GM19328 (cell line): ENCODE data around the gene BARX2.

Experiments used
- ATAC-seq: cut with Tn5 transposase; IDR thresholded peaks from one replicate; pipeline ENCODE4 v1.9.1; 2021; ENCODE audit warnings: mild to moderate bottlenecking, moderate library complexity; ENCODE audit not compliant: unreplicated experiment

The BARX2 gene

DNA sequence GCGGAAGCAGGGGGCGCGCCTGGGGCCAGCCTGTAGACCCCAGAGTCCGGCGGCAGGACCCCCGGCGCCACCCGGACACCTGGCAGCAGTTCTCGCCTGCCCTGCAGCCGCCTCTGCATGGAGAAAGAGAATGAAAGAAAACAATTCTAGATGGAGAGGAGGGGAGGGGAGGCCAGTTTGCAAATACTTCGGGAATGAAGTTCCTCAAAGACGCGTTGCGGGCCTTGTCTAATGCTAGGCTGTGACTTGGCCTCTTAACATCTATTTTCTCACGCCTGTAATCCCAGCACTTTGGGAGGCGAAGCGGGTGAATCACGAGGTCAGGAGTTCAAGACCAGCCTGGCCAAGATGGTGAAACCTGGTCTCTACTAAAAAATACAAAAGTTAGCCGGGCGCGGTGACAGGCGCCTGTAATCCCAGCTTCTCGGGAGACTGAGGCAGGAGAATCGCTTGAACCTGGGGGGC, 2.1 kb upstream of the BARX2 start:
- ATAC-seq: no peak

DNA sequence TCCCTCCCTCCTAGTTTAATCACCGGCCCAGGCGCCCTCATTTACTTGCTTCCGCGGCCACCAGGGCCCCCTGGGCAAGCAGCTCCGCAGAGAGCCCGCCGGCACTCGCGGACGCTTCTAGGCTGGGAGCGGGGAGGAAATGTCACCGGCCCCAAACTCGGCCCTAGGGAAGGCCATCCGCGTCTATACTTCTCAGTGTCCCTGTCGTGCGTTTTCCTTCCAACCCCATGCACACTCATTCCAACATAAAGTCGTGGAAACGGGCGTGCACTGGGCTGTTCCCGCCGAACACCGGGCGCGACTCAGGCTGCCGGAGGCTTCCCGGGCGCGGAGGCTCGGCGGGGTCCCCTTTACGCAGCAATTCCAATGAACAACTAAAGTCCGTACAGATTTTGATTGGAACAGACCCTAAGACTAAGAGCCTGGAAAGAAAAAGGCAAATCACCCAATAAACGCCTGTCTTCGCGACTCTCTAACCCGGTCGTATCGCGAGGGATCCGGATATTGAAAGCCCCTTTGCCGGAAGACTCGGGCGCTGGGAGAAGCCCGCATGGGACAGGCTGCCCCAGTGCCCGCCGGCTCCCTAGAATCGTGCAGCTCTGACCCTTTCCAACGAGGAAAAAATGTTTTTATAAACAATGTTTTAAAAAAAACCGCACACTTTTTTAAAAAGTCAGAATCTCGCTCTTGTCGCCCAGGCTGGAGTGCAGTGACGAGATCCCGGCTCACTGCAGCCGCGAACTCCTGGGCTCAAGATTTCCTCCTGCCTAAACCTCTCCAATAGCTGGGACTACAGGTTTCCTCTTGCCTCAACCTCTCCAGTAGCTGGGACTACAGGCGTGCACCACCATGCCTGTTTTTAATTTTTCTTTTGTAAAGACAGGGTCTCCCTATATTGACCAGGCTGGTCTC, 1.3 kb upstream of the BARX2 start:
- ATAC-seq: no peak

DNA sequence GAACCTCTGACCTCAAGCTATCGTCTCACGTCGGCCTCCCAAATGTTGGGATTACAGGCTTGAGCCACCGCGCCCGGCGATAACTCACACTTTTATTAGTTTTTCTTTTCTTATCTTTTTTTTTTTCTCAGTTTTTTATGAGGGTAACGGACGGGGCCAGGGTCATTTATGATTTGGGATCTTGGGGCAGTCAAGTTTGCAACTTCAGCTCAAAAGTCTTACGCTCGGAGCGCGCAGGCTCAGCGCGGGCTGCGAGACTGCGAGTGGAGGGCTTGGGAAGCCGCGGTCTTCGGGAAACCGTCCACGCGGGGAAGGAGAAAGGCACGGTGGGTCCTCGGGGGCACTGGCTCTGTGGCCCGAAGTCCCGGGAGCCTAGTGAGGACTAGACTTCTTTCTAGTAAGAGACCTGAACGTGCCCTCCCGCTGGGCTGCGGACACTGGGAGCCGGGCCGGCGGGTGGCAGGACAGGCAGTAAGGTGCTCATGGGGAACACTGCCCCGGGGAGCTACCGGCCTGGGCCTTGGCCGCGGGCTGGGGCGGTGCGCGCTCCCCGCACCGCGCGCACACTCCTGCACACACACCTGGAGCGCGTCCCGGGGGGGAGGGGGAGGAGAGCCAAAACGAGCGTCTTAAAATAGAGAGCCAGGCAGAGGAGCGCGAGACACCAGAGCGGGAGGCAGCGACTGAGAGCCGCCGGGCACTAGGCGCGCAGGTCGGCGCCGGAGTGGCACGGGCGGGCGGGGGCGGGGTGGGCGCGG, 476 bp upstream of the BARX2 start:
- no peak for ATAC-seq

DNA sequence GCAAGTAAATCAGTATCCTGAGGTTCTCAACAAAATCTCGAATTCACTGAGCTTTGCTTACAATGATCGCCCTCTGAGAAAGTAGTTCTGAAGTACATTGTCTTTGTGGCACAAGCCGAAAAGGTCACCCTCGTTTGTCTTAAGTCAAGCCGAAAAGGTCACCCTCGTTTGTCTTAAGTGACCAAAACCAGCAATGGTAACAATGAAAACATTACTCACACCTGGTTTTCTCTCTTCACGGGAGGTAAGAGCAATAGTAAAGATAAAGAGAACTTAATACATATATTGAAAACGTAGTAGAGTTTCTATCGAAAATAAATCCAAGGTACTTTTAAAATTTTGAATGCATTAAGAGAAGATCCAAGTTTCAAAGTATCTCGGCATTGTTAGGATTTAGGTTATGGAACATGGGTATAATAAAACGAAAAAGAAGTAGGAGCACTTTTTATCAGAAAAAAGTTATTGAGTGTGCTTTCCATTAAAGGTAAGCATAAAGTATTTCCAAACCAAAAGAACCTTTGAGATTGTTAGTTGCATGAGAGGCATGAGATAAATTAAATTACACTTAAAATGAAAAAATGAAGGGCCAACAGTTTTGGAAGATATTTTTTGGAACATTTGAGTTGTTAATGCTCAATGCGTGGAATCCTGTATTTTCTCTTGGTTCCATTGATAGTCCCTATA, 1.2 kb downstream of the BARX2 start:
- ATAC-seq: no peak

DNA sequence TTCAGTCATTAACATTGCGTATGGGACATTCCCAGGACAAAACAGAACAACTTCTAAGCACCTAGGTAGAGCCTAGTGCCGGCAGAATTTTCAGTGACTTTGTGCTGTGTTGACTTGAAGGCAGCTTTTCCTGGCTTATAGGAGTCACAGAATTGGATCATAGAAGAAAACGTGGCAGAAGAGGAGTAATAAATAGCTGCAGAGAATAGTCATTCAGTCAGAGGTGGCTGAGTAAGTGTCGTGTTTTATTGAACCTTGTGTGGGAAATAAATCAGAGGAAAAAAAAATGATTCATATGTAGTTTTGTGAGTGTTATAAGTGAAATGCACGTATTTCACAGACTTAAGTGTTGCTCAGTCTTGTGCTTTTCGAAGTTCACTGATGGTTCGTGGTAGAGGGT, 2.1 kb downstream of the BARX2 start:
- no peak for ATAC-seq

DNA sequence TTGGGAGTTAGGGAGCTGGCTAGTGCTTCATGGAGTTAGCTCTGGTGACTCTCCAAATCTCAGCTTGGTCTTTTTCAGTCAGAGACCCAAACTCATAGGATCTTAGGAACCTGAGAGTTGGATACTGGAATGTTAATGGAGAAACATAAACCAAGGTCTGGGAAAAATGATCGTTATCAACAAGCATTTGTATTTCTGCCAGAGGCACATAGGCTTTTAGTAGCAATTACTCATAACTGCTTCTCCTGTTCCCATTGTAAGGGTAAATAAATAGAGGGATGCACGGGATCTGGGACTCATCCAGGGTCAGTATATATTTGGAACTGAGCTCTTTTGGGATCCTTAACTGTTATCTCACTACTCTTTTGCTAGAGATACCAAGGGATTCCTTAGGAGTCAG, 4.8 kb downstream of the BARX2 start:
- ATAC-seq: no peak

DNA sequence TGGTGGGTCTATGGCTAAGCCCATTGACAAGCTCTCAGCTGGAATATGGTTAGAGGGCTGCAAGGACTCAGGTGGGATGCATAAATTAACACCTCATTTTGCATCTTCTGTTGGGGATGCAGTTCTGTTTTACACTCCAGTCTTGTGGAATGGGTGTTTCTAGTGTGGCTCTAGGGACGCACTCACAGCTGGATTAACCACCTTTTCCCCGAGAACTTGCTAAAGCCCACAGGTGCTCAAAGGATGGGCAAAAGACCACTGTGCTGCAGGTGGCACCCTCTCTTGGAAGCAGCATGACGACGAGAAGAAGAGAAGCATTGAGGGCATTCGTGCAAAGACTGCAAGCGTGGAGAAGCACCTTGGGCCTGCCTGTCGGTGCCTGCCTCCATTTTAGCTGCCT, 6.9 kb downstream of the BARX2 start:
- ATAC-seq: no peak

DNA sequence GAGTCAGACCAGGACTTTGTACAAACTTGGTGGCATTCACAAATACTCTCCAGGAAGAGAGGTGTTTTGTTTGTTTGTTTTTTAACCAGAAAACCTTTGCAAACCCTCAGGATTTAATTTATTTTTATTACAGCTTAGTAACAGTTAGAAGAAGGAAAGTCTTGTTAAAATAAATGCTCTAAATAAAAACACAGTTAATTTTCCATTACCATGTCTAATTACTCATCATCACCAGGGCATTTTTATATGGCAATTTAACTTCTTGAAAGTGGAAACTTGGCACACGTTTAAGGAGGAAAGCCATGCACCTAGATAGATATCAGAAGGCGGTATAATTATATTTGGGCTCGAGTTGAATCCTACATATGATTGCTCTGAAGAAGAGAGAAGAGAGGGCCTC, 7.4 kb downstream of the BARX2 start:
- no peak for ATAC-seq

DNA sequence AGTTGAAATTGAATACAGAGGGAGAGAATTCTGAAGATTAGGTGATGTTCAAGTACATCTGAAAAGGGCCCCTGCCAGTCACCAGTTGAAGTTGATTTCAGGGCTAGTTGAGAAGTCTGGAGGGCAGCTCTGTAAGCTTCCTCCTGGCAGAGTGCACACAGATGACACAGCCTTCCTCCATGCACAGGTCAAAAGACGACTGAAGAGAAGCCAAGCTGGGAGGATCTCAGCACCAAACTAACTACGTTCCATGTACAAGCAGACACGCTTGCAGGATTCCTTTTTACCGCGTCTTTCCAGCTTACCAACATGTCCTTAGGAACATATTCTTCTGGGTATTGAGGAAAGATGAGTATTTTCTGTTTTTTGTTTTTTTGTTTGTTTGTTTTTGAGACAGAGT, 7.9 kb downstream of the BARX2 start:
- ATAC-seq: no peak

DNA sequence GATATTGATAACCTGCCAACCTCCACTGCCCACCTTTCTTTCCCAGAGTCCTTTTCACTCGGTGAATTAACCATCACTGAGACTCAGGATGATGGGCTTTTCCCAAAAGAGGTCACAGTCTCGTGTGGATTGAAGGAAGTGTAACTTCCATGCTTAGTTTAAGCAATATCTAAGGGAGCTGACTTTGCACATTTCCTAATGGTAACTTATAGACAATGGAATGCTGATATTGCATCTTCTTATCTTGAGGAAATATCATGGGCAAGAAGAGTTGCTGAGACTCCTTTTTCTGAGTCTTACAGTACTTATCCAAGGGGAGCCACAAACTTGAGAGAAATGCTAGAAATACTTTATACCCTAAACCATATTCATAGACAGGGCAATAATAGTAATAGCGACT, 8.8 kb downstream of the BARX2 start:
- no peak for ATAC-seq

DNA sequence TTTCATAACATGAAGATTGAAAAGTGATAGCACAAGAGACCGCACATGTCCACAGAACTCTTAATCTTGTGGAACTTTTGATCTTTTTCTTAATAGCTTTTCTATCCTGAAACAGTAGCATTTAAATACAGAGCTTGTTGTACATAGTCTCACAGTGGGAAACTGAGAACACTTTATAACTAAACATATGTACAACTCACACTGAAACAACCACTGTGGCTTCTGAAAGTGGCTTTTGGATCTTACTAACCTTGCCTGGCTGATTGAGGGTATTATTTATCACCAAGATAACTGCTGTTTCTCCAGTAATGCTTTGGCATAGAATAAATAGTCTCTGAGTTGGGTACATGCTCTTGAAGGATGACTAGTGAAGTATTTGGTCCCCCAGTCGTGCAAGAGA, 10.2 kb downstream of the BARX2 start:
- ATAC-seq: no peak

DNA sequence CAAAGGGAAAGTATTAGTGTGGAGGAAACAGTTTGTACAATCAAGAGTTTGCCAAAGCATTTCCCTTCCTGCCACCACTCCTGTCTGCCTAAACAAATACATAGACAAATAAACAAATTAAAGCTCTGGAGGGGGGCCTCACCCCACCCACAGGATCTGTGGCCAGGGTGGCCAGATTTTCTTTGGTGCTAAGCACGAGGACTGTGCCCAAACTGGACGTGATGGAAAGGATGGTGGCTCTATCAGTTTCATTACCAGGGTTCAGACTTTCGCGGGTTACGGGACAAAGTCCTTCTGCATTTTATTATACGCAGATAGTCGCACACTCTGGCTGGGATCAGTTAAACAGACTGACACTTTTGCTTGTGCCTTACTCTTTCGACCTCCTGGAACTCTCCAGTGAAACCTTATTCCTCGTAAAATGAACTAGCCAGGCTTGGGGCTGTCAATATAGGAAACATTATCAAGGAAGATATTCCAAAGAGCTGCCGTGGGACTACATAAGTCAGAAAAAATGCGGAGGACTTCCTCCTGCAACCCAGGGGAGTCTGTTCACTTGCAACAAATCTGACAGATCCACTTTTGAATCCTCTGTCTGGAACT, 11.2 kb downstream of the BARX2 start:
- ATAC-seq: no peak

DNA sequence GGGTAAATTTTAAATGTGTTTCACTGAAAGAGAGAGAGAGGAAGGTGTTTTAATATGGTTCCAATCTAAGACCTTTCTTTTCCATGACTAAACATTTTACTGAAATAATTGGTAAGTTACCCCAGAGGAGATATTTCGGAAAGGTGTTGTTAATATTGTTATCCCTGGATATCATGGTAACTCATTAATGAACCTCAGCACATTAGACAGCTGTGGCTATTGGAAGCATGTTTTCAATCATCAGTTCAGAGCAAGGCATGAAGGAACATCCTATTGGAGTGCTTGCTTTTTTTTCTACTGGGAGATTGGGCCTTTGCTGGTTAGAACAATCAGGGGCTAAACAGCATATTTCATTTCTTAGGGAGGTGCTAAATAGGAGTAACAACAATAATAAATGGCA, 11.8 kb downstream of the BARX2 start:
- no peak for ATAC-seq

DNA sequence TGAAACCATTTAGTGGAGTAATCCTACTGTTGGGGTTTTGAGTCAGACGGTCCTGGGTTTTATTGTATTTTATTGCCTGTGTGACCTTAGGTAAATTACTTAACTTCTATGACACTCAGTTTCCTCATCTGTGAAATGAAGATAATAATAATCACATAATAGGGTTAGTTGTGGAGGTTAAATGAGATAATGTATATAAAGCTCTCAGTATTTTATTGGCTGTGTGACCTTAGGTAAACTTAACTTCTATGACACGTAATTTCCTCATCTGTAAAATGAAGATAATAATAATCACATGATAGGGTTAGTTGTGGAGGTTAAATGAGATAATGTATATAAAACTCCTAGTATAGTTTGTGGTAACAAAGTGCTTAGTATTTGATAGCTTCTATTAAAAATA, 13.2 kb downstream of the BARX2 start:
- no peak for ATAC-seq

DNA sequence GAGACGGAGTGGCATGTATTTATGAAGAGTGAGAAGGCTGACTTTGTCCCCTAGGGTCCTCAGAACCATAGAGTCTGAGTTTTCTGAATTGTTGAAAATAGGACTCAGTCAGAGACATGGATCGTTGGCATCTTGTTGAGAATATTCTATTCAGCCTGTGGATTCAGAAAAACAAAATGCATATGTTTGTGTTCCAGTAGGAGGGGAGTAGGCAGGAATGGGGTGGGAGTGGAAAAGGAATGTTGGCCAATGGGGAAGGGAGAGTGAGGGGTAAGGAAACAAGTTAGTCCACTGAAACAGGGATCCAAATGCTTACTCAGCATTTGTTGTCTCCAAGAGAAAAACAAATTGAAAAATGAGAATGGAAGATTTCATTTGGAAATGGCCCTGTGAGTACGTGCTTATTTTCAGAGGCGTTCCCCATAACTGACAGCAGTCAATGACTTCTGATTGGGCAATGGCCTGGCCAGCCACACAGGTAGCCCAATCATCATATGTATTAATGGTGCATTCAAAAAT, 14.7 kb downstream of the BARX2 start:
- no peak for ATAC-seq

DNA sequence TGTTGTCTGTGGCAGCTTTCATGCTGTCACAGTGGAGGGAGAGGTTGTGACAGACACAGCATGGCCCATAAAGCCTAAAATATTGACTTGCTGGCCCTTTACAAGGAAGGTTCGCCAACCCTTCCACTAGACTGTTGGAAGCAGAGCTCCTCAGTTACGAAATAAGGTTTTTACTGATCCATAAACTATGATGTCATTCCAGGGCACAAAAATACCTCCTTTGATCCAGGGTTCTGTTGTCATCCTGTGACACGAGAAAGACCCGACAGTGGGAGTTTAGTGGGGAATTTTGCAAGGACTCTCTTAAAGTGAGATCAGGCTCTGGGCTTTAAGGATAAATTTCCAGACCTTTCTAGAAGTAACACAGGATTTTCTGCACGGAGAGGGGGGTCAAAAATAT, 15.7 kb downstream of the BARX2 start:
- no peak for ATAC-seq

DNA sequence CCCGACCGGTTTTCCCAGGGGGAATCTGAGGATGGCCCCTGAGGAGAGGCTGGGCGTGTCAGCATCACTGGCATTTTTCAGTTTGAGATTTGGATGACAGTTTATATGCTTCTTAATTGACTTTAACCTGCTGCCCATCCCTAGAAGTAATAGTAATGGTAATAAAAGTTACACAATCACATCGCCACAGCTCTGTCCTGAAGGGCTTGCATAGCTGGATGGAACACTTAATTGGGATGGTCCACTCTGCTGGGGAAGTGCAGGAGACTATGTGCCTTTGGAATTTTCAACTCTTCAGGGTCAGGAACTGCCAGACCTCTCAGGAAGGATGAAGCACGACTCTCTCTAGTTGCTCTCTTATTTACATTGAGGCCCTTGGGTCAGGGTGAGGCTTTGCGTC, 16.2 kb downstream of the BARX2 start:
- ATAC-seq: no peak

DNA sequence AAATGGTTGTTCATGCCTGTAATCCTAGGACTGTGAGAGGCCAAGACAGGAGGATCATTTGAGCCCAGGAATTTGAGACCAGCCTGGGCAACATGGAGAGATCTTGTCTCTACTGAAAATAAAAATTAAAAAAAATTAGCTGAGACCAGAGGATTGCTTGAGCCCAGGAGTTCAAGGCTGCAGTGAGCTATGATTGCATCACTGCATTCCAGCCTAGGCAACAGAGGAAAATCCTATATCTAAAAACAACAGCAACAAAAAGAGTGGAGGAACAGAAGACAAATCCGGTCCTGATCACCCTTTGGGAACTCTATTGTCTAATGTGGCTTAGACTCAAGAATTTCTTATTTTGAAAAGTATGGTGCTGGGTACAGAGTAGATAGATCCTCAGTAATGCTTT, 17.3 kb downstream of the BARX2 start:
- ATAC-seq: no peak

DNA sequence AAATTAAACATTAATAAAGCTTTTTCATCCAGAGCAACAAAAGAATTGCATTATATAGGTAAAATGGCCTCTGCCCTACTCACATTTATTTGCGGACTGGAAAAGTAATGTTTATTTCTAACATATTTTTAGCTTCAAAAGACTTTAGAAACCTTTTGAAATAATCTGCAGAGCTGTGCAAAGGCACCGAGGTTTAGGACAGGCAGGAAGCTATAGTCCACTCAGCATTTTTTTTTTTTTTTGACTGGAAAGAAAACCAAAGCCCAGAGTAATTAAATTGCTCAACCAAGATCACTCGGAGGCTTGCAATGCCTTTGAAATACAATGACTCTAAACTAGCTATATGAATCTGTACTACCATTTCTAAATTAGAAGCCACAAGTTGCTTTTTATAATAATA, 19.1 kb downstream of the BARX2 start:
- ATAC-seq: no peak

DNA sequence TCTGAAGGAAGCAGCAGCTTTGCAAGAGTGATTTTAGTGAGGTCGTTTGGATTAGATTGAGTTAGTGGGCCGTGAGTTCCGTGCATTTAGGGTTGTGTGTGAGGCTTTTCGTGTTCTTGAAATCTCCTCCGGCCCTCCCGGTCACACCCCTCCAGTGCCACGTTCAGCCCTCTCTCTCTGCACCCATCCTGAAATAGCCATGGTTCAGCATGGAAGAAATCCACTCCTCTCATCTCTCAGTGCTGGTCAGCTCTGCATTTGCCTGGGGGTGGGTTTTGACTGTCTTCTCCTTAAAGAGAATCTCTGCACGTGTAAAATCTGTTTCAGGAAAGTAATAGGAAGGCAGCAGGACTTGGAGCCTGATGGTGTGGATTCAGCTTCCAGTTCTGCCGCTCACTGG, 19.8 kb downstream of the BARX2 start:
- ATAC-seq: no peak

DNA sequence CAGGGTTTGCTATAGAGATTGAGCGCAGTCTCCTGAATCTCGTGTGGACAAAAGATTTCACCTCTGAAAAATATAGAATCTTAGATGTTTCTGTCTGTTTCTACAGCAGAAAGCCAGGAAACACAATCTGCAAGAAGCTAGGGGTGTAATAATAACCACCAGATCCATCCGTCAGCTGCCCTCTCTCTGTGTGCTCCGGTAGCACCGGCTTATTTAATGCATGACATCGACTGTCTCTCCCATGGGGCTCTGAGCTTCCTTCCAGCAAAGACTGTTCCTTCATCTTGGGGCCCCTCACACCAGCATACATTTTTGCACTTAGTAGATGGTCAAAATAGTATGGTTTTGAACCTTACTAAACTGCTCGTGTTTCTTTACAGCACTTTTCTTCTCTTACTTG, 20.2 kb downstream of the BARX2 start:
- no peak for ATAC-seq
